ENCODE data around the gene MSH2.
"Not testable (repeated sequence)": the region's sequence is repeated elsewhere in the genome, so short reads cannot be mapped to it uniquely, and the experiment has no call there.

MSH2 gene

DNA sequence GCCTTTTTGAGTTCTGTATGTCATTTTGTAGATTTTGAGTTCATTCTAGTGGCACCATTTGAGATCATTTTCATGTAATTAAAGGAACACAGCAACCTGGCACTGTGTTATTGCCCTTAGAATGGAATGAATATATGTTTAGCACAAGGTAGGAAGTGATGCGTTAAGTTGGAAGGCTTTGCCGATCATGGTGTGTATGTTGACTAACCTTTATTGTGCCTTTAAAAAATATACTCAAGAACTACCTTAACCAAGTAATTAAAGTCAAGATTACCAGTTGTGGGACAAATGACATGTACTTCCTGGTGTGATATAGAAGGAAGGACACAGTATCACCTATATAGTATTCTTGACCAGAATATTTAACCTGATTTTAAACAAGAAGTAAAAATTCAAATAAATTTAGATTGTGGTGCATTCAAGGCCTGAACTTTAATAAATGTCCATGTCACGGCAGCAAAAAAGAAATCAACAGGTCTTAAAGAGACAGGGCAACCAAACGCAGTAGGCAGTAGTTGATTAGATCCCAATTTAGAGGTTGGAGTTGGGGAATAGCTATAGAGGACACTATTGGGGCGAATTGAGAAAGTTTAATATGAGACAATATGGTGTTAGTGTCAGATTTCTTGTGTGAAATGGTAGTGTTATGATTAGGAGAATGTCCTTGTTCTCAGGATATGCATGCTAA is 68.6 kb downstream of the MSH2 start:
- no peak overlapping the region for H3K4me3 ChIP-seq (ENCODE audit: low read depth, low read length)

DNA sequence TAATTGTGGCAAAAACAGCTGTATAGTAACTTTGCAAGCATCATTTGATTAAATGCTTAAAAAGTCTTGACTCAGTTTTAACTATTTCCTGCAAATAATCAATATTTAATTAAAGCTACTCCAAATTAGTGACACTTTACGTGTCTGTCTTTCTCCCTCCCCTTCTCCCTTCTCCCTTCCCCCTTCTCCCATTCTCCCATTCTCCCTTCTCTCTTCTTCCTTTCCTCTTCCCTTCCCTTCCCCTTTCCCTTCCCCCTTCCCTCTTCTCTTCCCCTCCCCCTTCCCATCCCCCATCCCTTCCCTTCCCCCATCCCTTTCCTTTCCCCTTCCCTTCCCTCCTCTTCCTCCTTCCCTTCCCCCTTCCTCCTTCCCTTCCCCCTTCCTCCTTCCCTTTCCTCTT is 76.9 kb downstream of the MSH2 start:
- no peak overlapping the region for H3K4me3 ChIP-seq (ENCODE audit: low read depth, low read length)

DNA sequence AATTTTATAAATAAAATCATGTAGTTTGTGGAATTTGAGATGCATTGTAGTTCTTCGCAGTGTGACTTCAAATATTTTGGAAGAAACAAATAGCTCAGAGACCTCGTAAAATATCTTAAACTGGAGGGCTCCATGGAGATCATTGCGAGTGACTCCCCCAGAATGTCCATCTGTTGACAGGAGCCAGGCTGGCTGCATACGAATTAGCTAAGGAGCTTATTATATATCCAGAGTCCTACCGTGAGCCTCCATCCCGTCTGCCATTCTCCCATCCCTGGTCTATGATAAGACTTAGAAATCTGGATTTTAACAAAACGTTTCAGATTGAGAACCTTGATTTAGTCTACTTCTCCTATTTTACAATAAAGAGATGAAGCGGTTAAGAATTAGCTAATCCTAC is 80.2 kb downstream of the MSH2 start:
- no peak overlapping the region for H3K4me3 ChIP-seq (ENCODE audit: low read depth, low read length)

DNA sequence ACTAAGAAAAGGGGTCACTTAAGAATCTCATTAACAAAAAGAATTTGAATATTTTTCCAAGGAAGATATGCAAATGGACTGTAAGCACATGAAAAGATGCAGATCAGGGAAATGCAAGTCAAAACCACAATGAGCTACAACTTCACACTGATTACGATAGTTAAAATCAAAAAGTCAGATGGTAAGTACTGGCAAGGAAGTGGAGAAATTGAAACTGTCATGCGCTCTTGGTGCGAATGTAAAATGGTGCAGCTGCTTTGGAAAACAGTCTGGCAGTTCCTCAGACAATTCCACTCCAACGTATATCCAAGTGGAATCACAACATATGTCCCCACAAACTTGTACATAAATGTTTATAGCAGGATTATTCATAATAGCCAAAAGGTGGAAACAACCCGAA is 81.4 kb downstream of the MSH2 start:
- H3K4me3 ChIP-seq (ENCODE audit: low read depth, low read length), result no peak overlapping the region

DNA sequence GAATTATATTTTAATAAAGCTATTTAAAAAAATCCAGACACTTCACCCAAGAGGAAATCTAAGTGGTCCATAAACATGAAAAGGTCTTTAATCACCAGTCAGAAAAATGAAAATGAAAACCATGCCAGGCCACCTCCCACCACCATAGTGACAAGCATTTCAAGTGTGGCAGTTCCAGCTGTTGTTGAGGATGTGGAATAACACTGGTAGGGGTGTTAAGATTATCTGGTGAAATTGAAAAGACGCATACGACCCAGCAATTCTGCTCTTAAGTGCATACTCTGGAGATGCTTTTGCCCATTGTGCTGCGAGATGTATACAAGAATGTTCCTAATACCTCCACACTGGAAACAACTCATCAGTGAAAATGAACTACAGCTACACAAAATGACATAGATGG is 82.2 kb downstream of the MSH2 start:
- no peak overlapping the region for H3K4me3 ChIP-seq (ENCODE audit: low read depth, low read length)

DNA sequence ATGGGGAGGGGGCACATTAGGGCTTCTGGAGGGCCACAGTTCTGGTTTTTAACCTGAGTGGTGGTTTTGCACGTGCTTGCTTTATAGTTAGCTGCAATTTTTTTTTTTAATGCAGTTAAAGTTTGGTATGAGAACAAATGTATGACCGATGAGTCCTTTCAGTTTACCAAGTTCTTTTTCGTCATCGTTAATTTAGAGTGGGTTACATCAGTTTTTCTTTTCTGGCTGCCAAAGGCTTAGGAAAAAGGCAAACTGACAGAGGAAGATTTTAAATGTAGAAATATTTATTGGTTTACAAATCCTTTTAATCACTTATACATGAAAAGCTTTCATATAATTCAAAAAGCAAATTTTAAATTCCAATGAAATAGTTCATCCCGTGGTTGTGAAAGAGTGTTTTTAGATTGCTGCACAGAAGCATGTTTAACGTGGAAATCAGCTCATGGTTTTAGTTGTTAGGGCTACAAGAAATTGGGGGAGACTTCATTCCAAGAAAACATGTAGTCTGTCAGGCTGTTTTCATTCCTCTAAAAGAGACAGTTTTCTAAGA is 82.9 kb downstream of the MSH2 start:
- no peak overlapping the region for H3K4me3 ChIP-seq (ENCODE audit: low read depth, low read length)

DNA sequence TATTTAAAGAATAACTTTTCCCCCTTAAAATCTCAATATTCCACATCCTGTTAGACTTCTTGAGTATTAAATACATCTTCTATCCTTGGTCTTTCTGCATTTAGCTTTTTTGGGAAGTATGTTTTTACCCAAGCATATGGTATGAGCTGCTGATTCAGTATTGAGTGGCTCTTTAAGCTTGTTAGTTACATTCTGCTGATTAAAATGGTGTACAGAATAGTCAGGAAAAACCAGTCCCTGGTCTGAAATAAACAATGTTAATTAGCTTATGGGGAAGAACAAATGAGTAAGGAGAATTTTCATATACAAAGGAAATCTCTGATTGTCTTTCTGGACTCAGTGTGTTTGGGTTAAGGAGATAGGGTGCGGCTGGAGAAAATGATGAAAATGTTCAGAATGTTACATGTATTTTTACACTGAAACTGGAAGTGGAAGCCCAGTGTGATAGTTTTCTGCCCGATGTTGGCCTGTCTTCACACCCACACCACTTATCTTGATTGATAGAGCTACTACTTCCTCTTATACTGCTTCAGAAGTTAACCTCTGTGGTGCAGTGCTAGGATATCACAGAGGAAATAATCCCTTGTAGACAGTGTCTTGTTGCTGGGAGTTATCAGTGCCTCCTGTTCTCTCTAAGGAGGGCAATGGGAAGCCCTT is 84.0 kb downstream of the MSH2 start:
- no peak overlapping the region for H3K4me3 ChIP-seq (ENCODE audit: low read depth, low read length)

DNA sequence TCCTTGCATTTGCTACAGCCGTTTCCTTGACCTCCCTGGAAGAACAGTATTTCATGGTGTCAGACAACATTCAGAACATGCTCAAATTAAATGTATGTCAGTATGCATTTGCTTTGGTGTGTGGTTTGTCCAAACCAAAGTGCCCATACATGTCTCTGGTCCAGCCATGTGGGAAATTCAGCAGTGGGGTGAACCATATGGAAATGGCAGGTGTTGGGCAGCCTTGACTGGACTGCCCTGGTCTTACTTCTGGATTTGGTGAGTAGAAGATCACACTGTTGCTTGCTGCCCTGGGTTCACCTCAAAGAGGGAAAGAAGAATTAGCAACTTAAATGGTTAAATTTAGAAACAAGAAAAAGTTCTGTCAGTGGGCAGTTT is 84.5 kb downstream of the MSH2 start:
- no peak overlapping the region for H3K4me3 ChIP-seq (ENCODE audit: low read depth, low read length)

DNA sequence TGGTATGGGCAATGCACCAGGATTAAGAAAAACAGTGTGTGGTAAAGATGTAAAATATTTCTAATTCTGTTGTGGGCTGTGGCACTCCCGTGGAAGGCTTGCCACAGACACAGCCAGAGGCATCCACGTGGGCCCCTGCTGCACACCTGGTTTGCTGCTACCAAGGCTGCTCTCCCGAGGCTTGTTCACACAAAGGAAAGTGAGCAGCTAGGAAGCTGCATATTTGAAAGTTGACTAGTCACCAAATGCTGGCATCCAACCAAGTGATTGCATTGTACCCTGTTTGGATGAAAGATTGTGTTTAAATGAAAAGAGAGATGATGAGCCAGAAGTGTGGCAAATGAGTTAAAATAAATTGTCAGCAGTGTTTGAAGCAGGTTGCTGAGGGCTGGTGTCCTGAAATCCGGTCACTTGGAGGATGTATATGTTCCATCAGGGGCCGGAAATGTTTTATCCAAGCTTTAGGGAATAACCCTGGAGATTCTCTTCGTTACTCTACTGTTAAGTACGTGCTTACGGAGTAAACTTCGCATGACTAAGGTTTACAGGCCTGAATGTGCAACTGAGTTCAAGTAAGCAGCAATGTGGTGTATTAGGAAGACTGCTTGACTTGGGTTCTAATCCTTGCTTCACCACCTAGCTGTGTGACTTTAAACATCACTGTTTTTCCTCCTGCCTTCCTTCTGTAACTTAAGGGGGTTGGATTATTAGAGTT is 86.1 kb downstream of the MSH2 start:
- no peak overlapping the region for H3K4me3 ChIP-seq (ENCODE audit: low read depth, low read length)

DNA sequence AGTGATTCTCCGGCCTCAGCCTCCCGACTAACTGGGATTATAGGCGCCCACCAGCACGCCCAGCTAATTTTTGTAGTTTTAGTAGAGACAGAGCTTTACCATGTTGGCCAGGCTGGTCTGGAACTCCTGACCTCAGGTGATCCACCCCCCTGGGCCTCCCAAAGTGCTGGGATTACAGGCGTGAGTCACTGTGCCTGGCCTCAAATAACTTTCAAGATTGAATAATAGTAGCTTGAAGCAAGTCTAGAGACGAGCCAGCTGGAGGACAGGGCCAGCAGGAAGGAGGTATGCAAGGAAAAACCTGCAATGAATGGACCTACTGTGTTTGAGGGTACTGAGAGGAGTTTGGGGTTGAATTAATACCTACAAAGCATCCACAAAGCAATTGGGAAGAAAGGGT is 87.5 kb downstream of the MSH2 start:
- no peak overlapping the region for H3K4me3 ChIP-seq (ENCODE audit: low read depth, low read length)

DNA sequence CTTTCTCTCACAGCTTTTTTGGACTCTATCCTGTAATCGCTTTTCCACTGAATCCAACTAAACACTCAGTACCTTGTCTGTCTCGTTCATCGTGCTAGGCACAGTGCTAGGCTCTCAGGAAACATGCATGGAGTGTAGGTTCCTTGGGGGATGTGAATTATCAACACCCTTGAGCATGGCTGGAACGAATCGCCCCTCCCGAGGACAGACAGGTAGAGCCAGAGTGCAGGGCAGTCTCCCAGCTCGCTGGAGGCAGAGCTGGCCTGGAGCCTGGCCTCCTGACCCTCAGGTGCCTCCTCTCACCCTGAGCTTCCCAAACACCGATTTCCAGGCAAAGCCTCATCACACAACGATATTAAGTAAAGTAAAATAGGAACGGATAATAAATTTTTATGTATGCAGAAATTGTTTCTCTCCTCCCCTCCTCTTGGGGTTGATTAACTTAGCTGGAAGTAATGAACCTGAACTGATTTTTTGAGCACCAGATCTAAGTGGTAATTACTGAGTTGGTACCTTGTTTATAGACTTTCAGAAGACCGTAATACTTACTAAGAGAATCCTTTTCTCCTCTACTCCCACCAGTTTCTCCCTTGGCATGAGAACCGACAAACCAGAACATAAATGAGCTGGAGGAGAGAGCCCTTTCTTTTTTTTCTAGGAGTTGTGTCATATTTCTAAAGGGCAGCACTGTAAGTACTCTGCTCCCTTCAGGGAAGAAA is 90.5 kb downstream of the MSH2 start:
- H3K4me3 ChIP-seq (ENCODE audit: low read depth, low read length), result no peak overlapping the region

DNA sequence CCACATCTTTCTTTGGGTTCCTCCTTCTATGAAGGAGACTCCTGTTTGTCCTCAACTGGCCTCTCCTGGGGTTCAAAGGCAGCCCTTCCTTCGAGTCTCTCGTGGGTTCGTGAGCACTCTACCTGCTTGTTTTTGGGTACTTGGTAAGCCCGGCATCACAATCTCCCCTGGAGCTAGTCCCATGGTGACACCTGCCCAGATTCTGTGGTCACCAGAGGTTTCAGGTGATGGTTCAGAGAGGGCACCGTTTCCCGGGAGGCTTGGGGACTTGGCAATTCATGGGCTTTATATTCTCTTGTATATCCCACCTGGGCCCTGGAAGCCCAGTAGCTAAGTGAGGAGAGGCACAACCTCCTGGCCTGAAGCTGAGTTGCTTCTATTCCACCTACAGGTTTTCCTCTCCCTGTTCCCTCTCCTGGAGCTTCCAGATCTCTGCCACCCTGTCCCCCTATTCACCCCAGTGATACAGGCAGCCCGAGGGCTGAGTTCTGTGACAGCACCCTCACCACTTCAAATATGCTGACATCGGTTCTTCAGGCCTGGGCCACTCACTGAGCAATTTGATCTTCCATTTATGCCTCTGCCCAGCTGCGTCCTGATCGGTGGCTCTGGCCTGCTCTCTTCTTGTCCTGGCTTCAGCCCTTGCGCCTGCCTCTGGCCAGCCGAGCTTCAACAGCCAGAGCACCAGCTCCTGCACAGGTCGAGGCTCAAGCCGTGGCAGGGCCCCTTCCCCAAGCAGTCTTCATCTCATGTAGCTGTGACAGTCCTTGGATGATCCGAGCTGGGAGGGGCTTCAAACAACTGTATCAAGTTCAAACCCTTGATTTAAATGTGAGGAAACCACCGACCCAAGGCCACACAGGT is 91.5 kb downstream of the MSH2 start:
- H3K4me3 ChIP-seq (ENCODE audit: low read depth, low read length), result no peak overlapping the region

DNA sequence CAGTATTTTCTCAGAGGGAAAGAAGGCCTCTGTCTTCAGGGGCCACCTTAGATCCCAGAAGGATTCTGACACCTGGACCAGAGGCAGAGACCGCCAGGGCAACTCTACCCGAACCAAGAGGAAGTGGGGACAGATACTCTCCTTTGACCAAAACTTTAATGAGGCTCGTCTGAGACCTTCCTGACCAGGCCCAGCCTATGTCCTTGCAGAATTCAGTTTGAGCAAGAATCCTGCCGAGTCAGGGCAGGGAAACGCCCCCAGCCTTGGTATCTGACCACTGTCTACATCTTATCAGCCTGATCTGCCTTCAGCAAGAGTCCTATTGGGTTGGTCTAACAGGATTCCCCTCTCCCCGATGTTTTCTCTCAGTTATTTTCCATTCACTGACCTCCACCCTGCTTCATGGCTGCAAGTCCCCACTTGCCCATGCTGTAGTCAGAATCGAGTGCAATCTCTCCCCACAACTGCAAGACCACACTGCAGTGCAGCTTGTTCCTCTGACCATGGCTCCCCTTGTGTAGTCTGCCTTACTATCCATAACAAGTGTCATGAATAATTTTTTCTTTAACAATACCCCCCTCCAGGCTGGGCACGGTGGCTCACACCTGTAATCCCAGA is 95.0 kb downstream of the MSH2 start:
- H3K4me3 ChIP-seq (ENCODE audit: low read depth, low read length), result no peak overlapping the region

DNA sequence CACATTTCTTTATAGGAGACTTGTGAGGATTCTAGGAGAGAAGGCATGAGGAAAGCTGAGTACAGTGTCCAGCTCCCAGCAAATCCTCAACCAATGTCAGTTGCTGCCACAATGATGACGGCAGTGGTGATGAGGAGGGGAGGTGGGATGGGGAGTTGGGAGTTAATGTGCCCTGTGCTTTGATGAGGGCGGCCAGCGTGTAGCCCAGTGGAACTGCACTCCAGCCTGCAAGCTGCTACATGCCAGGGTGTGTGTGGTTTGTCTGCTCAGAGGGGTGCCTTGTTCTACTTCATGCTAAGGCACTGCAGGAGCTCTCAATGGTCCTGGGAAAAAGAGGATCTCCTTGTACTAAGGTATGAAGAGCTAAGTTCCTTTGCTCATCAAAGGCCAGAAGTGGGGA is 96.1 kb downstream of the MSH2 start:
- no peak overlapping the region for H3K4me3 ChIP-seq (ENCODE audit: low read depth, low read length)

DNA sequence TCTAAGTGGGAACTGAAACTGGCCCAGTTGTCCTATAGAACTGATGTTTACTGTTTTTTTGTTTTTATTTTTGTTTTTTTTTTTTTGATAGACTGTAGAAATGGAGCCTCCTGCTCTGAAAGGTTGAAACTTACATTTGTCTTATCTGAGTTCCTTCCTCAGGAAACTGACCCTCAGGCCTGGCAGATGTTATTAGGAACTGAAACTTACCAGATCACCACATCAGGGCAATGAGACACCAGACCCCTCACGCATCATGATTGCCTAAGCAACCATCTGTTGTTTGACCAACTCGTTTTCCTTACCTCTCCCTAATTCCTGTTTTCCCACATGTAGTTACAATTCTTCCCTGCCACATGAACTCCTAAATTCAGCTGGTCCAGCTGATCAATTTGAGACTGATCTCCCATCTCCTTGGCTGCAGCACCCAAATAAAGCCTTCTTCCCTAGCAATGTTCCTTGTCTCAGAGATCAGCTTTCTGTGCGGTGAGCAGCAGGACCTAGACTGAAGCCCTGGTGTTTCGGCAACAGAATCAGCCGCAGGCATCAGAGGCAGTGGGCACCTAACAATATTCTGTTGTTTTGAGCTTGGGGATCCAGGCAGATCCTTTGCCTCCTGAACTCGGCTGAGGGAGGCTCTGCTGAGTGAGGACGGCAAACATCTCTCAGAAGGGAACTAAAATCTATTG is 96.8 kb downstream of the MSH2 start:
- H3K4me3 ChIP-seq (ENCODE audit: low read depth, low read length), result no peak overlapping the region

DNA sequence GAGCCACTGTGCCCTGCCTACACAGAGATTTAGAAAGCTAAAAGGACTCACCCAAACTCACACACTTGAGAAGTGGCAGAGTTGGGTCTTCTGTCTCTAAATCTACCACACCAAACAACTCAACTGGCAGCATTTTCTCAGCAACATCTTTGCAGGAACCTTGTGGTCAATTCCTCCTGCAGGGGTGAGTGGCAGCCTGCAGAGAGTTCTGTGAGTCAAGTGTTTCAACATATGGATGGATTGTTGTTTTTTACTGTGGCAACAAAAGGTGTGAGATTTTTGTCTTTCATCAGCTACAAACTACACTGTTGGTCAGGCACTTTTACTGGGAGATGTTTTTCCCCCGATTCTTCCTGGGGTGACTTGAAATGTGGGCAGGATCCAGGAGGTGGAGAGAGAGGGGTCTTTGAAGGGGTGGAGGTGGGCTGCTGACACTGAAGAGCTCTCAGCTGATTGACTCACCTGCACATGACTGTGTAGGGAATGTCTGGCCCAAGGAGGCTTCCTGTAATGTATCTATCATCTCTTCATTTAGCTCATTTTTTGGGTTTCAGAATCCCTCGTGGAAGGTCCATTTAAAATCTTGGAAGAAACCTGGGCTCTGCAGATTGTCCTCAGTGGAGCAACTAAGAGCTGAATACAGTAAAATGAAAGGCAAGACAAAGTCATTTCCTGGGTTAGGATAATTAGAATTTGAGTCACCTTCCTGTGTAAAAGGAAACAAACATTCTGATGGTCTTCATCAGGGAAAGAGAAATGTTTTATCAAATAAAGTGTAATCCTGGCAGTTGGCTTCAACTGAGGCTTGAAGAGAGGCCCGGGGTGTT is 98.6 kb downstream of the MSH2 start:
- H3K4me3 ChIP-seq (ENCODE audit: low read depth, low read length), result no peak overlapping the region

DNA sequence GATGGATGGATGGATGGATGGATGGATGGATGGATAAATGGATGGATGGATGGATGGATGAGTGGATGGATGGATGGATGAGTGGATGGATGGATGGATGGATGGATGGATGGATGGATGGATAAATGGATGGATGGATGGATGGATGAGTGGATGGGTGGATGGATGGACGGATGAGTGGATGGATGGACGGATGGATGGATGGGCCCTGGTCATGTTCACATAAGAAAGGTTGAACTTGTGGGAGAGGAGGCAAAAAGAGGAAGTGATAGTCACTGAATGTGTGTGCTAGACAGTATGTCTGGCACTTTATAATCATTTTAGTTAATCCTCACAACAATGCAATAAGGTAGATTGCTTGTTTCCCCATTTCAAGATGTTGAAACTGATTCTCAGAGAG is 99.5 kb downstream of the MSH2 start:
- not testable (repeated sequence) for H3K4me3 ChIP-seq (ENCODE audit: low read depth, low read length)

DNA sequence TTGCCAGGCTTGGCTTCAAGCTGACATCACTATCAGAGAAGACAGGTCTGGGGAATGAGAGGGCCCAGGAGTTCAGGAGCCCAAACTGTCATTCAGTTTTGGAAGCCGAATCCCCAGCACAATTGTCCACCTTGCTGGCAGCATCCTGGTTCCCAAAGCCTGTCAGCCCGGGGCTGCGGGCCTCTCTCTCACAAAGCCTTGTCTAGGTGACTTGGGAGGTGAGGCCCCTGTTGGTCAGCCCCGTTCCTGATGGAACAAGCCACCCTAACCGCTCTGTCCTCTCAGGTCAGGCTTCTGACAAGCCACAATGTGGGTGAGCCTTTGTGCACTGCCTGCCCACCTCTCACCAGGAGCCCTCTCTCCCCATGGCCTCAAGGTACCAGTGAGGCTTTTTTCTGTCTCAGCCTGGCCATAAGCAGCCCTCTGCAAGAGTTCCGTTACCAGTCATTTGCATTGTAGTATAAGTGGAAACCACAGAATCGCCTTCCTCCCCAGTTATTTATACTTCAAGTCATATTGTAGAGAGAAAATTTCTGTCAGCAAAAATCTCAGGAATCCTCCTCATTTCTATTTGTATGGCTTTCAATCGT is 100.6 kb downstream of the MSH2 start:
- no peak overlapping the region for H3K4me3 ChIP-seq (ENCODE audit: low read depth, low read length)
